Neural progenitor cell (in vitro differentiated cells): ENCODE measurements around the gene PRDM16.

ENCODE experiments used
- CTCF ChIP-seq: fragments of 200-600 bp; sonication (generic); IDR thresholded peaks from 2 replicates; pipeline ENCODE4 v1.5.1; 2017; ENCODE audit warnings: antibody characterized with exemption, mild to moderate bottlenecking
- EZH2phosphoT487 ChIP-seq: fragments of 200-600 bp; sonication (generic); IDR thresholded peaks from 2 replicates; pipeline ENCODE4 v1.6.1; 2017; ENCODE audit warnings: antibody characterized with exemption

DNA sequence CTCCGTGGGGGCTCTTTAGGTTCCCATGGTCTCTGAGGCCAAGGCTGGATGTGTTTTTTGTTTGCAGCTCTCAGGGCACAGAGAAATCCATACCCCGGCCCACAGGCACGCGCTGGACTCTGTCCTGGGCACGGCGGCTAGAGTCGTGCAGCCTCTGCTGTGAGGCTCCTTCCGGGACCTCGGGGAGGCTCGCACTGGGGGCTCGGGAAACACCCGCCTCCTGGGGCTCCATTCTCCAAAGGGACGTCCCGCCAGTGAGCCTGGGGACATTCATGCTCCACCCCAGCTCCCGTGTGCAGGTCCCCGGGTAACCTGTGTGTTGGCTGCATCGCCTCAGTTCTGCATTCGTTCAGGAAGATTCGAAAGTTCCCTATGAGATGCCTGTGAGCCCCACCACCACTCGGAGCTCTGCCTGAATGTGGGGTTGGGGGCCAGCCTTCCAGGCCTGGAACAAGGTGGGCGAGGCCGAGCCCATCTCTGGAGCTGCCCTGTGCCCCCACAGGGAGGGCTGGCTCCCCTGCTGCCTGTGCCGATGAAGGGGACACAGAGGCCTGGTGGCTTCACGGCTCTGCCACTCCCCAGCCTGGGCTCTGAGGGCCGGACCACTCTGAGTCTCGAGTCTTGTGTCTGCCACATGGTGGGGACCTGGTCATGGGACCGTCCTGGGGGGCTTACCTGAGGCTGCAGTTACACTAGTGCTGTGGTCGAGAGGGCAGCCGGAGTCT, 203.5 kb downstream of the PRDM16 start:
- TF ChIP-seq CTCF = no peak
- no peak for TF ChIP-seq EZH2phosphoT487
